MM.1S (cell line): ENCODE measurements around the gene RYR2.

Source experiments
- DNase-seq: peaks from one replicate; pipeline ENCODE4 v3.0.0-alpha.2; 2015
- H2AFZ ChIP-seq: fragments of 300-600 bp; sonication (generic); 2 replicates; pipeline ENCODE4 v1.6.0; 2016; ENCODE audit warnings: antibody characterized with exemption, low read length
- H3F3A ChIP-seq: fragments of 300-600 bp; sonication (generic); 2 replicates; pipeline ENCODE4 v1.6.1; 2016; ENCODE audit warnings: mild to moderate bottlenecking, antibody characterized with exemption, low read length, moderate library complexity, mixed read lengths; ENCODE audit not compliant: insufficient read depth
- H3K27ac ChIP-seq: fragments of 300-600 bp; sonication (generic); 2 replicates; pipeline ENCODE4 v1.5.1; 2016; ENCODE audit warnings: mild to moderate bottlenecking, low read length
- H3K27me3 ChIP-seq: fragments of 300-600 bp; sonication (generic); replicated peaks from 2 replicates; pipeline ENCODE4 v1.6.0; 2016; ENCODE audit warnings: low read length; ENCODE audit not compliant: insufficient read depth
- H3K36me3 ChIP-seq: fragments of 300-600 bp; sonication (generic); replicated peaks from 2 replicates; pipeline ENCODE4 v1.6.1; 2016; ENCODE audit warnings: mild to moderate bottlenecking, low read length, mixed read lengths; ENCODE audit not compliant: insufficient read depth
- H3K4me1 ChIP-seq: fragments of 300-600 bp; sonication (generic); 2 replicates; pipeline ENCODE4 v1.6.1; 2016; ENCODE audit warnings: low read length, mixed read lengths
- H3K4me2 ChIP-seq: fragments of 300-600 bp; sonication (generic); 2 replicates; pipeline ENCODE4 v1.6.0; 2016; ENCODE audit warnings: low read depth, low read length
- H3K4me3 ChIP-seq: fragments of 300-600 bp; sonication (generic); 2 replicates; pipeline ENCODE4 v1.5.1; 2016; ENCODE audit warnings: low read length, mixed read lengths
- H3K79me2 ChIP-seq: fragments of 300-600 bp; sonication (generic); 2 replicates; pipeline ENCODE4 v1.6.1; 2016; ENCODE audit warnings: mixed run types, low read length, mixed read lengths
- H3K9ac ChIP-seq: fragments of 300-600 bp; sonication (generic); 2 replicates; pipeline ENCODE4 v1.6.1; 2016; ENCODE audit warnings: low read length, mixed read lengths
- H3K9me2 ChIP-seq: fragments of 300-600 bp; sonication (generic); replicated peaks from 2 replicates; pipeline ENCODE4 v1.6.1; 2016; ENCODE audit warnings: mild to moderate bottlenecking, low read length, mixed read lengths; ENCODE audit not compliant: insufficient read depth
- H3K9me3 ChIP-seq: fragments of 300-600 bp; sonication (generic); replicated peaks from 2 replicates; pipeline ENCODE4 v1.6.1; 2016; ENCODE audit warnings: mild to moderate bottlenecking, low read length, mixed read lengths; ENCODE audit not compliant: insufficient read depth
- H4K20me1 ChIP-seq: fragments of 300-600 bp; sonication (generic); 2 replicates; pipeline ENCODE4 v1.6.1; 2016; ENCODE audit warnings: mild to moderate bottlenecking, low read length, moderate library complexity, mixed read lengths; ENCODE audit not compliant: insufficient read depth
- EZH2 ChIP-seq: fragments of 300-600 bp; sonication (generic); optimal IDR thresholded peaks from 2 replicates; pipeline ENCODE3; 2017; ENCODE audit warnings: low read depth, mild to moderate bottlenecking, antibody characterized with exemption, low read length, mixed read lengths
- EZH2phosphoT487 ChIP-seq: fragments of 300-600 bp; sonication (generic); IDR thresholded peaks from 2 replicates; pipeline ENCODE4 v1.6.1; 2018; ENCODE audit warnings: antibody characterized with exemption, low read length
- TF ChIP-seq, protein P1 (sequence below): fragments of 300-600 bp; sonication (generic); IDR thresholded peaks from 2 replicates; pipeline ENCODE4 v1.5.1; 2016; ENCODE audit warnings: antibody characterized with exemption, low read length, mixed read lengths

RYR2 gene

DNA sequence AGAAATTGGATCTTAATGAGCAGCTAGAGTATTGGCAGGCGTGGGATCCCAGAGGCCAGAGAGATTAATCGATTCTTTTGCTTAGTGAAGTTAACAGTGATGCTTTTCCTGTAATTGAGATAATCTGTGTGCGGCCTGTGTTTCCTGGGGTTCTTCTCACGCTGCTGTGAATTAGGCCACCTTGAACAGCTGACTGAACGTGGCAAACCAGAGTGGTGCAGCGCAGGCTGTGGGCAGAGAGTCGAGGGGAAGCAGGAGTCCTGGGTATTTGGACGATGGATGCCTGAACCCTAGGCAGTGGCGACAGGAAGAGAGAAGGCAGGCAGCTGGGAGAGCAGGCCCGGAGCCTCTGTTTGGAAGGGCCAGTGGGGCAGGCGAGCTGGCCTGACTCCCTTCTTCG, 51.7 kb downstream of the RYR2 start:
- H3K27me3 ChIP-seq: no peaks in the 10 kb centered on the region

DNA sequence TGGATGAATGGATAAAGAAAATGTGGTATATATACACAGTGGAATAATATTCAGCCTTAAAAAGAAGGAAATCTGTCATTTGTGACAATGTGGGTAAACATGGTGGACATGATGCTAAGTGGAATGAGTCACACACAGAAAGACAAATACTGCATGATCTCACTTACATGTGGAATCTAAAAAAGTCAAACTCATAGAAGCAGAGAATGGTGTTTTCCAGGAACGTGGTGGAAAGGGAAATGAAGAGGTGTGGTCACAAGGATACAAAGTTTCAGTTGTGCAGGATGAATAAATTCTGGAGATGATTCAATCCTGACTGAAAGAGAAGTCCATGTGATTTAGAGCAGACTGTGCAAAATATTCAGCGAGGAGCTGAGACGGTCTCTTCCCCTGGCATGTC, 56.6 kb downstream of the RYR2 start:
- Histone ChIP-seq H3F3A (no peaks in the 10 kb centered on the region), H3K9me2 (no peaks in the 10 kb centered on the region), H3K27ac (no peak overlapping the region), H3K4me2 (no peak overlapping the region), H3K4me3 (no peak overlapping the region), H3K9me3 (no peaks in the 10 kb centered on the region), H4K20me1 (no peaks in the 10 kb centered on the region), H3K27me3 (no peaks in the 10 kb centered on the region), H3K79me2 (no peaks in the 10 kb centered on the region), H3K4me1 (no peaks in the 10 kb centered on the region), H3K36me3 (no peaks in the 10 kb centered on the region), H2AFZ (no peak overlapping the region), H3K9ac (no peak overlapping the region)
- no peak for DNase-seq
- TF ChIP-seq, protein P1, sequence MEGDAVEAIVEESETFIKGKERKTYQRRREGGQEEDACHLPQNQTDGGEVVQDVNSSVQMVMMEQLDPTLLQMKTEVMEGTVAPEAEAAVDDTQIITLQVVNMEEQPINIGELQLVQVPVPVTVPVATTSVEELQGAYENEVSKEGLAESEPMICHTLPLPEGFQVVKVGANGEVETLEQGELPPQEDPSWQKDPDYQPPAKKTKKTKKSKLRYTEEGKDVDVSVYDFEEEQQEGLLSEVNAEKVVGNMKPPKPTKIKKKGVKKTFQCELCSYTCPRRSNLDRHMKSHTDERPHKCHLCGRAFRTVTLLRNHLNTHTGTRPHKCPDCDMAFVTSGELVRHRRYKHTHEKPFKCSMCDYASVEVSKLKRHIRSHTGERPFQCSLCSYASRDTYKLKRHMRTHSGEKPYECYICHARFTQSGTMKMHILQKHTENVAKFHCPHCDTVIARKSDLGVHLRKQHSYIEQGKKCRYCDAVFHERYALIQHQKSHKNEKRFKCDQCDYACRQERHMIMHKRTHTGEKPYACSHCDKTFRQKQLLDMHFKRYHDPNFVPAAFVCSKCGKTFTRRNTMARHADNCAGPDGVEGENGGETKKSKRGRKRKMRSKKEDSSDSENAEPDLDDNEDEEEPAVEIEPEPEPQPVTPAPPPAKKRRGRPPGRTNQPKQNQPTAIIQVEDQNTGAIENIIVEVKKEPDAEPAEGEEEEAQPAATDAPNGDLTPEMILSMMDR: no peak
- no peak for TF ChIP-seq EZH2
- TF ChIP-seq EZH2phosphoT487: no peak

More for the DNA sequence above, 51.7 kb downstream of the RYR2 start:
- DNase-seq: no peak
- no peaks in the 10 kb centered on the region for H3K36me3 ChIP-seq
- no peak overlapping the region for H2AFZ ChIP-seq
- no peaks in the 10 kb centered on the region for H3K79me2 ChIP-seq
- TF ChIP-seq, protein P1: no peak
- no peak for TF ChIP-seq EZH2
- no peak overlapping the region for H3K27ac ChIP-seq
- H3K9me2 ChIP-seq: no peaks in the 10 kb centered on the region
- H4K20me1 ChIP-seq: no peaks in the 10 kb centered on the region
- H3K9me3 ChIP-seq: no peaks in the 10 kb centered on the region
- no peak overlapping the region for H3K4me2 ChIP-seq
- H3K9ac ChIP-seq: no peak overlapping the region
- no peaks in the 10 kb centered on the region for H3K4me1 ChIP-seq
- H3F3A ChIP-seq: no peaks in the 10 kb centered on the region
- H3K4me3 ChIP-seq: no peak overlapping the region

DNA sequence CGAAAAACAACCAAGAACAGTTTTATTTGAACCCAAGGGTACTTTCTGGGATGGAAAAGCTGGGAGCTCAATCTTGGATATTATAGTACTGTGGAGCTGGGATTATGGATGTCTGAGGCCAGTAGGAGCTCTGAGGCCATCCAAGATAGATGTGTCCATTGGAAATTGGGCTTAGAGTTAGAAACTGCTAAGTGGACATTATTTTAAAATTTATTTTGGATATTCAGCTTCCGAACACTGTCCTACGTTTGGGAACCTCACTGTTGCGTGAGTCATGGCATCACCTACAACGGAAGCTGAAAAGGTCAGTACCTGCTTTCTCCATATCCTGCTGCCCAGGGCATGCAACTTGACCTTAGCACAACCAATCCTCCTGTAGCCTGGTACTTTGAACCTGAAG, 61.0 kb downstream of the RYR2 start:
- Histone ChIP-seq H2AFZ (no peak overlapping the region), H3K79me2 (no peaks in the 10 kb centered on the region), H3K27ac (no peak overlapping the region), H3K36me3 (no peaks in the 10 kb centered on the region), H3K4me3 (no peak overlapping the region), H3K27me3 (no peaks in the 10 kb centered on the region), H3K9me2 (no peaks in the 10 kb centered on the region), H3F3A (no peaks in the 10 kb centered on the region), H3K4me2 (no peak overlapping the region), H3K9ac (no peak overlapping the region), H3K4me1 (no peaks in the 10 kb centered on the region), H3K9me3 (no peaks in the 10 kb centered on the region), H4K20me1 (no peaks in the 10 kb centered on the region)
- DNase-seq: no peak
- TF ChIP-seq EZH2phosphoT487 (no peak), EZH2 (no peak)
- TF ChIP-seq, protein P1: no peak

DNA sequence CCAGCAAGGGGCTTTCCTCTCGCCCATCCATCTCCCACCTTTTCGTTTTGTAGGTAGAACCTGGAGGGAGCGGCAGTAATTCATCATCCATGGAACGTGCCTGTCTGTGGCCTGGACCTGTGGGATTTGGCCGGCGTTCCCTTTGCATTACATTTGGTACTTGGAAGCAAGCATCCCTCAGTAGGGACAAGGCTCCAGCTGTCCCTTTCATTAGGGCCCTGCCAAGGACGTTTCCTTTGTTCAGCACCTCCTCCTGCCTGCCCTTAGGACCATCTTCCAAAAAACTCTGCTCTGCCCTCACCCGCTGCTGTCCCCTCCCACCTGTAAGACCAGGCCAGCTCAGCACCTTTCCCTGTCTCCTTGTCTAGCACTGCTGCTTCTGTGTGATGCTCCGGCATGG, 62.1 kb downstream of the RYR2 start:
- Histone ChIP-seq H3K9ac (no peak overlapping the region), H3K4me1 (no peaks in the 10 kb centered on the region), H2AFZ (no peak overlapping the region), H3K4me2 (no peak overlapping the region), H3K9me3 (no peaks in the 10 kb centered on the region), H3K9me2 (no peaks in the 10 kb centered on the region), H3F3A (no peaks in the 10 kb centered on the region), H3K27ac (no peak overlapping the region), H3K27me3 (no peaks in the 10 kb centered on the region), H3K36me3 (no peaks in the 10 kb centered on the region), H3K4me3 (no peak overlapping the region), H3K79me2 (no peaks in the 10 kb centered on the region), H4K20me1 (no peaks in the 10 kb centered on the region)
- TF ChIP-seq EZH2phosphoT487 (no peak), EZH2 (no peak)
- TF ChIP-seq, protein P1: no peak
- DNase-seq: no peak
